Activated naive CD4-positive, alpha-beta T cell (primary cell): ENCODE results near the gene MYH10.
A peak's percentile ranks its signal among the peaks of the same experiment; 100 is the strongest.

ENCODE experiments used
- DNase-seq, 4 experiments: peaks; one replicate each; lab custom pipeline; 2025; lab: John Stamatoyannopoulos, UW

Gene MYH10

GRCh38 chr17:8445536-8445935 lies 185.0 kb downstream of the MYH10 start:
- DNase-seq: no peak

GRCh38 chr17:8444494-8444893 lies 186.0 kb downstream of the MYH10 start:
- DNase-seq: no peak

GRCh38 chr17:8443756-8444155 lies 186.8 kb downstream of the MYH10 start:
- DNase-seq: no peak

- DNase-seq: no peak
These were observed 188.2 kb downstream of the MYH10 start for GRCh38 chr17:8442310-8442709.

GRCh38 chr17:8441690-8442089 lies 188.8 kb downstream of the MYH10 start:
- no peak for DNase-seq

- no peak for DNase-seq
These were observed 190.8 kb downstream of the MYH10 start for GRCh38 chr17:8439681-8440080.

- no peak for DNase-seq
These were observed 192.1 kb downstream of the MYH10 start for GRCh38 chr17:8438441-8438840.

GRCh38 chr17:8436844-8437171 lies 193.7 kb downstream of the MYH10 start:
- DNase-seq: no peak

- peak; percentile 35 to 63 (median 53) for DNase-seq
These were observed 194.2 kb downstream of the MYH10 start for GRCh38 chr17:8436169-8436843.

GRCh38 chr17:8435245-8436168 lies 195.0 kb downstream of the MYH10 start, which contains the start of gene NDEL1:
NDEL1 (plus strand) TSS chr17:8435884; CDS start chr17:8444272, 8,388 bp downstream.
- peak; percentile 98 to 99 (median 98) for DNase-seq

GRCh38 chr17:8430966-8431365 lies 199.6 kb downstream of the MYH10 start:
- no peak for DNase-seq

- DNase-seq: no peak
These were observed 203.7 kb downstream of the MYH10 start for GRCh38 chr17:8426802-8427201.

- DNase-seq: no peak
These were observed 204.3 kb downstream of the MYH10 start for GRCh38 chr17:8426094-8426720.
